ENCODE results near the gene DOCK6.

DNA sequence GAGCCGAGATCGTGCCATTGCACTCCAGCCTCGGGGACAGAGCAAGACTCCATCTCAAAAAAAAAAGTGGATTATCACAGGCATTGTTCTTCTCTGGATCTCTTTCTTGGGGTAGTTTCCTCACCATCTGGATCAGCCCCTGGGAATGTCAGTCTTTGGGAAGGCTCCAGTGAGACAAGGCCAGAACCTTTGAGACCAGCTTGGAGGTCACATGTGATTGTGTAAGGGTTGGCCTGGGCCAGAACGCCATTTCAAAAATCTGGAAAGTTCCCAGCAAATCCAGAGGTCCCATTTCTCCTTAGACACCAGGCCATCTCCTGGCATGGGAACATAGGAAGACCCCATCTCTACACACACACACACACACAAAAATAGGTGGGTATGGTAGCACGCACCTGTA is 37.2 kb downstream of the DOCK6 start:
- TF ChIP-seq, protein P1, sequence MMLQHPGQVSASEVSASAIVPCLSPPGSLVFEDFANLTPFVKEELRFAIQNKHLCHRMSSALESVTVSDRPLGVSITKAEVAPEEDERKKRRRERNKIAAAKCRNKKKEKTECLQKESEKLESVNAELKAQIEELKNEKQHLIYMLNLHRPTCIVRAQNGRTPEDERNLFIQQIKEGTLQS (CRISPR knock-in tag; IDR thresholded peaks at IDR 0.05): no peak
- TF ChIP-seq JUNB (CRISPR knock-in tag; IDR thresholded peaks at IDR 0.05; ENCODE audit: borderline replicate concordance) (no peak), ZNF720 (CRISPR knock-in tag; IDR thresholded peaks at IDR 0.05) (no peak), GATAD1 (CRISPR knock-in tag; IDR thresholded peaks at IDR 0.05) (no peak), YY1 (IDR thresholded peaks at IDR 0.05; ENCODE audit: insufficient read depth, insufficient replicate concordance, low read depth, low read length) (no peak), BHLHE40 (IDR thresholded peaks at IDR 0.05; ENCODE audit: low read length) (no peak)
- TF ChIP-seq, protein P2, sequence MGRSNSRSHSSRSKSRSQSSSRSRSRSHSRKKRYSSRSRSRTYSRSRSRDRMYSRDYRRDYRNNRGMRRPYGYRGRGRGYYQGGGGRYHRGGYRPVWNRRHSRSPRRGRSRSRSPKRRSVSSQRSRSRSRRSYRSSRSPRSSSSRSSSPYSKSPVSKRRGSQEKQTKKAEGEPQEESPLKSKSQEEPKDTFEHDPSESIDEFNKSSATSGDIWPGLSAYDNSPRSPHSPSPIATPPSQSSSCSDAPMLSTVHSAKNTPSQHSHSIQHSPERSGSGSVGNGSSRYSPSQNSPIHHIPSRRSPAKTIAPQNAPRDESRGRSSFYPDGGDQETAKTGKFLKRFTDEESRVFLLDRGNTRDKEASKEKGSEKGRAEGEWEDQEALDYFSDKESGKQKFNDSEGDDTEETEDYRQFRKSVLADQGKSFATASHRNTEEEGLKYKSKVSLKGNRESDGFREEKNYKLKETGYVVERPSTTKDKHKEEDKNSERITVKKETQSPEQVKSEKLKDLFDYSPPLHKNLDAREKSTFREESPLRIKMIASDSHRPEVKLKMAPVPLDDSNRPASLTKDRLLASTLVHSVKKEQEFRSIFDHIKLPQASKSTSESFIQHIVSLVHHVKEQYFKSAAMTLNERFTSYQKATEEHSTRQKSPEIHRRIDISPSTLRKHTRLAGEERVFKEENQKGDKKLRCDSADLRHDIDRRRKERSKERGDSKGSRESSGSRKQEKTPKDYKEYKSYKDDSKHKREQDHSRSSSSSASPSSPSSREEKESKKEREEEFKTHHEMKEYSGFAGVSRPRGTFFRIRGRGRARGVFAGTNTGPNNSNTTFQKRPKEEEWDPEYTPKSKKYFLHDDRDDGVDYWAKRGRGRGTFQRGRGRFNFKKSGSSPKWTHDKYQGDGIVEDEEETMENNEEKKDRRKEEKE (IDR thresholded peaks at IDR 0.05): no peak

All from HepG2 (cell line).